Kidney (tissue), 14 donors: Measurements from ENCODE around the gene SPESP1. TPM values are rescaled to one million over a fixed set of nuclear protein-coding genes. Genes with fewer than 3 reads are reported as not detected.

Experiments
- DNase-seq, 5 donors: peaks; one replicate each; pipeline ENCODE4 v3.0.0-alpha.2; 2013 to 2020
- FAIRE-seq: peaks from 2 replicates; lab custom pipeline; 2012; peaks lifted over from hg19 to GRCh38; lab: Jason Lieb, UNC
- H3K27ac ChIP-seq, 2 donors: one replicate each; pipeline ENCODE4 v1.7.0; 2013; ENCODE audit warnings: low read depth in 2 of 2, low read length in 2 of 2, inconsistent platforms in 1 of 2
- H3K27me3 ChIP-seq: one replicate; pipeline ENCODE4 v1.7.1; 2013; ENCODE audit warnings: low read length, inconsistent platforms; ENCODE audit not compliant: control insufficient read depth, insufficient read depth
- H3K36me3 ChIP-seq, 3 donors: one replicate each; pipeline versions ENCODE4 v1.7.0 to v1.7.1; 2013; ENCODE audit warnings: low read length in 3 of 3, control low read depth in 1 of 3, inconsistent platforms in 1 of 3; ENCODE audit not compliant: insufficient read depth in 3 of 3, control insufficient read depth in 2 of 3
- H3K4me1 ChIP-seq, 3 donors: one replicate each; pipeline versions ENCODE4 v1.7.0 to v1.7.1; 2013; ENCODE audit warnings: low read length in 3 of 3, inconsistent platforms in 1 of 3, low read depth in 1 of 3; ENCODE audit not compliant: control insufficient read depth in 2 of 3, insufficient read depth in 2 of 3
- H3K4me3 ChIP-seq, 3 donors: one replicate each; pipeline versions ENCODE4 v1.7.0 to v1.8.1; 2013; ENCODE audit warnings: low read length in 3 of 3, control low read depth in 1 of 3, inconsistent platforms in 1 of 3
- H3K9ac ChIP-seq, 3 donors: one replicate each; pipeline versions ENCODE4 v1.7.0 to v1.7.1; 2013; ENCODE audit warnings: low read length in 3 of 3, control low read depth in 1 of 3, inconsistent platforms in 1 of 3
- H3K9me3 ChIP-seq, 3 donors: one replicate each; pipeline versions ENCODE4 v1.7.0 to v1.7.1; 2013; ENCODE audit warnings: low read length in 3 of 3, control low read depth in 1 of 3, inconsistent platforms in 1 of 3; ENCODE audit not compliant: control insufficient read depth in 2 of 3, insufficient read depth in 1 of 3
- intact Hi-C: fragments of 100-400 bp; cut with DNase I; formaldehyde crosslinking; loops from one replicate; pipeline ENCODE4 v1.11.1; 2022
- polyA plus RNA-seq: library from polyadenylated mRNA; stranded (reverse); fragments of 350-450 nt; fragmentation: Illumina TruSeq; extraction: RNeasy Lipid Tissue Mini Kit (QIAGEN cat#74804); gene quantifications from one replicate; pipeline ENCODE4 v1.2.3, GENCODE V29; 2014; ENCODE audit warnings: low read depth, low replicate concordance; ENCODE audit not compliant: insufficient read depth
- total RNA-seq: library from RNA; stranded (reverse); fragmentation: NEBNext Ultra II Directional; extraction: Animal tissue kit (Norgen Biotek cat#: 25700); gene quantifications from one replicate; pipeline ENCODE4 v1.2.1, GENCODE V29; 2021
- TF ChIP-seq, protein P1 (sequence below): IDR thresholded peaks from 3 replicates; pipeline ENCODE4 v1.5.1; 2012; ENCODE audit warnings: mild to moderate bottlenecking, moderate library complexity, borderline replicate concordance; ENCODE audit not compliant: insufficient read depth; ENCODE audit errors: extremely low read depth
- donor health status: control.
- donor health status: control.
- donor health status: control.
- donor health status: control.
- donor health status: control.
- donor health status: DM: yes; HTN: yes; CAD: no.
- donor health status: Normal renal cell carcinoma (clear cell type).

SPESP1 gene
- total and polyA plus RNA-seq, 2 donors from 2014 or later = 3.7 to 4.1 TPM

DNA sequence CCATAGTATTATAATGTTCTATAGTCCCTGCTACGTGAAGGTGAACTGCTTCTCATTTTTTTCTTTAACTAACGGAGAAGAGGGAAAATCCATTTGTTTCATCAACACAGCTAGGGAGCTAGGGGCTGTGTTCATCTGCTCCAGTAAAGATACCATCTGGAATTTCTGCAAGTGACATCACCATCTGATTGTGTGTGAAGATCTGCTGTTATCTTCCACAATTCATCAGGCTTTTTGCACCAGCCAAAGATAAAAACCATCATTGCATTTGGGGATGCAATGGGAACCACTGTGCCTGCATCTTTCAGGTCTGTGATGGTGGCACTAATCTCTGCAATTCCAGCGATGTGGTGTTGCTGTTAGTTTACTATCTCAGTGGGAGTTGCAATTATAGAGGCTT is 48.7 kb downstream of the SPESP1 start:
- Histone ChIP-seq H3K9ac (no peak overlapping the region), H3K4me1 (no peaks in the 10 kb centered on the region), H3K4me3 (no peak overlapping the region), H3K9me3 (peaks cover 0 to 2% (median 0%) of the 10 kb centered on the region in 3 donors), H3K36me3 (no peaks in the 10 kb centered on the region), H3K27me3 (no peaks in the 10 kb centered on the region), H3K27ac (no peak overlapping the region)
- intact Hi-C loops = no loop called here
- no peak for FAIRE-seq
- no peak for DNase-seq
- TF ChIP-seq, protein P1, sequence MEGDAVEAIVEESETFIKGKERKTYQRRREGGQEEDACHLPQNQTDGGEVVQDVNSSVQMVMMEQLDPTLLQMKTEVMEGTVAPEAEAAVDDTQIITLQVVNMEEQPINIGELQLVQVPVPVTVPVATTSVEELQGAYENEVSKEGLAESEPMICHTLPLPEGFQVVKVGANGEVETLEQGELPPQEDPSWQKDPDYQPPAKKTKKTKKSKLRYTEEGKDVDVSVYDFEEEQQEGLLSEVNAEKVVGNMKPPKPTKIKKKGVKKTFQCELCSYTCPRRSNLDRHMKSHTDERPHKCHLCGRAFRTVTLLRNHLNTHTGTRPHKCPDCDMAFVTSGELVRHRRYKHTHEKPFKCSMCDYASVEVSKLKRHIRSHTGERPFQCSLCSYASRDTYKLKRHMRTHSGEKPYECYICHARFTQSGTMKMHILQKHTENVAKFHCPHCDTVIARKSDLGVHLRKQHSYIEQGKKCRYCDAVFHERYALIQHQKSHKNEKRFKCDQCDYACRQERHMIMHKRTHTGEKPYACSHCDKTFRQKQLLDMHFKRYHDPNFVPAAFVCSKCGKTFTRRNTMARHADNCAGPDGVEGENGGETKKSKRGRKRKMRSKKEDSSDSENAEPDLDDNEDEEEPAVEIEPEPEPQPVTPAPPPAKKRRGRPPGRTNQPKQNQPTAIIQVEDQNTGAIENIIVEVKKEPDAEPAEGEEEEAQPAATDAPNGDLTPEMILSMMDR = no peak

DNA sequence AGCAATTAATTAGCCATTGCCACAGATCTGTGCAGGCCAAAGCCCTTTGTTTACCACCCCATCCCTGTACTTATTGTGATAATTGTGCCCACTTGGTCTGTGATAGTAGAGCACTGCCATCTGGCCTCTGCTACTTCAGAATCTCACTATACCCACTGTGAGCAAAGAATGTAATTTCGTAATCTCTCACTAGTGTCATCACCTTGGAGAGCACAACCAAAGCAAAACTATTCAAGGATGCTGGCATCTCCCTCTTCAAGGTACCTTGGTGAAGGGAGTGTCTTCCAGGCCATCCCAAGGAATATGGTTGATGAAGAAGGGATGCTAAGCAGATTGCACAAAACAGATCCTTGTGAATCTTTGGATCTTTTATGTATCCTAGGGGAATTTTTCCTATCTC is 49.5 kb downstream of the SPESP1 start:
- Histone ChIP-seq H3K27me3 (no peaks in the 10 kb centered on the region), H3K4me1 (no peaks in the 10 kb centered on the region), H3K36me3 (no peaks in the 10 kb centered on the region), H3K9me3 (peaks cover 0 to 2% (median 0%) of the 10 kb centered on the region in 3 donors), H3K9ac (no peak overlapping the region), H3K4me3 (no peak overlapping the region), H3K27ac (no peak overlapping the region)
- intact Hi-C loops = no loop called here
- FAIRE-seq (no peak), DNase-seq (no peak)
- TF ChIP-seq, protein P1 = no peak

DNA sequence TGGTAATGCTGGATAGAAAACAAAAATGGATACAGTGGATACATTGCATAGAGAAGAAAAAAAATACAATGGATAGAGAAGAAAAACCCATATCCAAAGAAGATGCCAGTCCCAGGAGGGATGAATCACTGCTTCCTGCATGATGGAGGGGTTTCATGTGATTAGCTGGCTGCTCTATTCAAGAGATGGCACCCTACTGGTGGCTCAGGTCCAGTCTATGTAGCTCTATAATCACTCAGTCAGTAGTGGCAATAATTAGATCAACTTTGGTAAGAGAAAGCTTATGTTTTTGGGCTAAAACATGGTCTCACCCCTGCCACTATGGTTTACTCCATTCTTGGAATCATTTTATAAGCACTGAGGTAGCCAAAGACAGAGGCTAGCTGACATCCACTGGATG is 50.5 kb downstream of the SPESP1 start:
- no peak for DNase-seq
- no peaks in the 10 kb centered on the region for H3K4me1 ChIP-seq
- no peaks in the 10 kb centered on the region for H3K36me3 ChIP-seq
- no peak for FAIRE-seq
- H3K9me3 ChIP-seq = peaks cover 0 to 2% (median 0%) of the 10 kb centered on the region in 3 donors
- TF ChIP-seq, protein P1 = no peak
- intact Hi-C loops = no loop called here
- H3K4me3 ChIP-seq = no peak overlapping the region
- H3K27ac ChIP-seq = no peak overlapping the region
- no peaks in the 10 kb centered on the region for H3K27me3 ChIP-seq
- H3K9ac ChIP-seq = no peak overlapping the region

DNA sequence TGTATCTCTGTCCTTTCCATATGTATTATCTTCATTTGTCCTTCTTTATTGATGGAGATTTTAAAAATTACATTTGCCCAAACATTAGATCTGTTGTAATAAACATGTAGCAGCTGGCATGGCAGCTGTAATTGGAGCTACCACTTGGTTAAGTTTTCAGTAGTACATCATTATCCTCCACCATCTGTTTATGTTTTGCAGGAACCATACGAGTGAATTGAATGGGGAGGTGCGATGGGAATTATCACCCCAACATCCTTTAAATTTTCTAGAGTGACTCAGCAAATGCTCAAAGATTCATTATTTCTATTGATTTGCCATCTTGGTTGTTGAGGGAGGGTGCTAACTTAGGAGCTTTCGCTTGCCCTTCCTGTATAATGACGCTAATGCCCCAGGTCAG is 51.6 kb downstream of the SPESP1 start:
- H3K27ac ChIP-seq = no peak overlapping the region

More for the DNA sequence above, 51.6 kb downstream of the SPESP1 start:
- Histone ChIP-seq H3K4me3 (no peak overlapping the region), H3K9me3 (peaks cover 0 to 2% (median 0%) of the 10 kb centered on the region in 3 donors), H3K27me3 (no peaks in the 10 kb centered on the region), H3K4me1 (no peaks in the 10 kb centered on the region), H3K9ac (no peak overlapping the region), H3K36me3 (no peaks in the 10 kb centered on the region)
- FAIRE-seq = no peak
- DNase-seq = no peak
- TF ChIP-seq, protein P1 = no peak
- intact Hi-C loops = no loop called here
